HCT116 (cell line): ENCODE results near the gene NR2E1. TPM values are rescaled to one million over a fixed set of nuclear protein-coding genes. Genes with fewer than 3 reads are reported as not detected.

Source experiments
- ATAC-seq: fragments of 200-7000 bp; cut with Tn5 transposase; 2 replicates; pipeline ENCODE4 v1.9.1; 2020; ENCODE audit warnings: mild to moderate bottlenecking, moderate library complexity
- BruUV-seq: library from RNA; stranded (reverse); fragments of 400-500 nt; replicated peaks from 2 replicates; lab custom pipeline; 2021; lab: Mats Ljungman, UMichigan
- CTCF ChIA-PET: fragments of 300-600 bp; sonication (Branson Sonifier 250); formaldehyde crosslinking; loops from one replicate; lab custom pipeline; 2021; ENCODE audit warnings: antibody characterized with exemption; lab: Charles Lee
- POLR2A ChIA-PET: fragments of 300-600, 350-600 bp; sonication (Branson Sonifier 250); formaldehyde crosslinking; loops from one replicate; lab custom pipeline; 2021; ENCODE audit warnings: antibody characterized with exemption; lab: Charles Lee
- RAD21 ChIA-PET, 2 experiments: fragments of 300-600 bp; sonication (Branson Sonifier 250); formaldehyde crosslinking; loops; one replicate each; lab custom pipeline; 2023; ENCODE audit warnings: low total read pairs in 2 of 2; ENCODE audit not compliant: uncharacterized antibody in 2 of 2, unreplicated experiment in 2 of 2, low non-redundant PET in 1 of 2; lab: Charles Lee
- DNase-seq: peaks from one replicate; pipeline ENCODE4 v3.0.0-alpha.2; 2010; ENCODE audit warnings: low read depth, low spot score
- H2AFZ ChIP-seq: fragments of 200-600 bp; shearing (Covaris generic), sonication (generic); 2 replicates; pipeline ENCODE4 v1.6.1; 2017; ENCODE audit warnings: low read depth, mixed run types, mixed read lengths, antibody characterized with exemption, low read length; ENCODE audit not compliant: poor library complexity, severe bottlenecking
- H3K27ac ChIP-seq: 2 replicates; pipeline ENCODE4 v1.5.1; 2012; ENCODE audit warnings: low read depth, low read length
- H3K27me3 ChIP-seq: fragments of 200-600 bp; sonication (generic); 2 replicates; pipeline ENCODE4 v1.6.1; 2016; ENCODE audit warnings: mixed run types, low read length, mixed read lengths; ENCODE audit not compliant: insufficient read depth
- H3K36me3 ChIP-seq, 2 experiments: fragments of 200-500 bp in 1 of 2; fragments of 200-600 bp in 1 of 2; sonication (Bioruptor generic) in 1 of 2; sonication (generic) in 1 of 2; 2 replicates each; pipeline versions ENCODE4 v1.5.1 to v1.6.1; 2014 to 2016; ENCODE audit warnings: low read length in 2 of 2, inconsistent platforms in 1 of 2, mixed read lengths in 1 of 2, mixed run types in 1 of 2; ENCODE audit not compliant: insufficient read depth in 2 of 2, control insufficient read depth in 1 of 2
- H3K4me1 ChIP-seq, 2 experiments: fragments of 200-600 bp in 1 of 2; sonication (generic) in 1 of 2; 2 replicates each; pipeline versions ENCODE4 v1.5.1 to v1.6.1; 2012 to 2017; ENCODE audit warnings: low read length in 2 of 2, inconsistent platforms in 1 of 2, mild to moderate bottlenecking in 1 of 2, mixed read lengths in 1 of 2, mixed run types in 1 of 2, moderate library complexity in 1 of 2; ENCODE audit not compliant: insufficient read depth in 2 of 2, control insufficient read depth in 1 of 2
- H3K4me2 ChIP-seq: fragments of 200-600 bp; sonication (generic); 2 replicates; pipeline ENCODE4 v1.6.1; 2017; ENCODE audit warnings: mixed run types, low read length, mixed read lengths
- H3K4me3 ChIP-seq, 2 experiments: fragments of 200-600 bp in 1 of 2; sonication (generic) in 1 of 2; replicated peaks in 1 of 2; 2 replicates each; pipeline ENCODE4 v1.5.1; 2011 to 2016; ENCODE audit warnings: low read length in 2 of 2, control low read depth in 1 of 2, low read depth in 1 of 2, mild to moderate bottlenecking in 1 of 2, mixed read lengths in 1 of 2, mixed run types in 1 of 2
- H3K79me2 ChIP-seq: fragments of 200-600 bp; sonication (generic); 2 replicates; pipeline ENCODE4 v1.6.1; 2017; ENCODE audit warnings: mild to moderate bottlenecking, mixed run types, low read length, moderate library complexity, mixed read lengths; ENCODE audit not compliant: insufficient read depth
- H3K9ac ChIP-seq: fragments of 200-600 bp; sonication (generic); 2 replicates; pipeline ENCODE4 v1.6.1; 2016; ENCODE audit warnings: low read length, mixed read lengths
- H3K9me2 ChIP-seq: fragments of 200-600 bp; sonication (generic), shearing (Covaris generic); 2 replicates; pipeline ENCODE4 v1.6.1; 2017; ENCODE audit warnings: mixed run types, mild to moderate bottlenecking, moderate library complexity; ENCODE audit not compliant: insufficient read depth
- H3K9me3 ChIP-seq, 2 experiments: fragments of 200-500 bp in 1 of 2; fragments of 200-600 bp in 1 of 2; sonication (Bioruptor generic) in 1 of 2; sonication (generic) in 1 of 2; 2 replicates each; pipeline ENCODE4 v1.6.1; 2014 to 2017; ENCODE audit warnings: low read length in 2 of 2, mixed read lengths in 2 of 2, inconsistent platforms in 1 of 2, low read depth in 1 of 2, mild to moderate bottlenecking in 1 of 2, mixed run types in 1 of 2, moderate library complexity in 1 of 2; ENCODE audit not compliant: control insufficient read depth in 1 of 2, insufficient read depth in 1 of 2
- H4K20me1 ChIP-seq: fragments of 200-600 bp; sonication (generic), shearing (Covaris generic); 2 replicates; pipeline ENCODE4 v1.6.1; 2017; ENCODE audit warnings: mixed run types, mild to moderate bottlenecking, moderate library complexity; ENCODE audit not compliant: insufficient read depth
- EGR1 ChIP-seq: IDR thresholded peaks from 2 replicates; pipeline ENCODE4 v1.6.1; 2012; ENCODE audit warnings: low read depth
- ELF1 ChIP-seq: IDR thresholded peaks from 2 replicates; pipeline ENCODE4 v1.6.1; 2012; ENCODE audit warnings: low read depth, borderline replicate concordance
- EZH2 ChIP-seq: fragments of 200-600 bp; sonication (generic); IDR thresholded peaks from 2 replicates; pipeline ENCODE4 v1.6.1; 2017; ENCODE audit warnings: antibody characterized with exemption, mixed run types
- FOSL1 ChIP-seq: IDR thresholded peaks from 2 replicates; pipeline ENCODE4 v1.6.1; 2012; ENCODE audit warnings: low read depth
- SIN3A ChIP-seq: IDR thresholded peaks from 2 replicates; pipeline ENCODE4 v1.6.1; 2012; ENCODE audit warnings: low read depth
- SP1 ChIP-seq: IDR thresholded peaks from 2 replicates; pipeline ENCODE4 v1.6.1; 2012; ENCODE audit warnings: low read depth
- SRF ChIP-seq: IDR thresholded peaks from 2 replicates; pipeline ENCODE4 v1.6.1; 2012; ENCODE audit warnings: low read depth
- TCF7L2 ChIP-seq: IDR thresholded peaks from 2 replicates; pipeline ENCODE4 v1.7.0; 2011; ENCODE audit warnings: borderline replicate concordance, inconsistent platforms; ENCODE audit not compliant: insufficient read depth, insufficient read length; ENCODE audit errors: extremely low read depth
- YY1 ChIP-seq: IDR thresholded peaks from 2 replicates; pipeline ENCODE4 v1.6.1; 2011; ENCODE audit warnings: low read length, low read depth, moderate library complexity, mild to moderate bottlenecking; ENCODE audit not compliant: insufficient replicate concordance; ENCODE audit errors: extremely low read depth
- ZFX ChIP-seq: fragments of 450-650 bp; IDR thresholded peaks from 2 replicates; pipeline ENCODE4 v1.6.1; 2017
- intact Hi-C: fragments of 100-400 bp; cut with micrococcal nuclease; formaldehyde crosslinking; loops from 2 replicates; pipeline ENCODE4 v1.10.0; 2022
- total RNA-seq: library from RNA; stranded (reverse); gene quantifications from one replicate; pipeline ENCODE4 v1.2.1, GENCODE V29; 2021; ENCODE audit not compliant: unreplicated experiment
- TF ChIP-seq, protein P1 (sequence below): IDR thresholded peaks from 2 replicates; pipeline ENCODE4 v1.6.1; 2012
- TF ChIP-seq, protein P2 (sequence below): IDR thresholded peaks from 2 replicates; pipeline ENCODE4 v1.6.1; 2012; ENCODE audit warnings: low read depth
- TF ChIP-seq, protein P3 (sequence below): IDR thresholded peaks from 2 replicates; pipeline ENCODE4 v1.6.1; 2011; ENCODE audit warnings: mild to moderate bottlenecking, low read length, moderate library complexity; ENCODE audit not compliant: insufficient replicate concordance; ENCODE audit errors: extremely low read depth
- TF ChIP-seq, protein P4 (sequence below), 3 experiments: fragments of 200-600 bp in 1 of 3; sonication (generic) in 1 of 3; IDR thresholded peaks in 2 of 3; conservative IDR thresholded peaks in 1 of 3; 2 replicates each; pipeline ENCODE4 v1.5.1; 2012 to 2017; ENCODE audit warnings: low read depth in 2 of 3, low read length in 2 of 3, antibody characterized with exemption in 1 of 3, borderline replicate concordance in 1 of 3, control low read depth in 1 of 3, mild to moderate bottlenecking in 1 of 3, mixed read lengths in 1 of 3, mixed run types in 1 of 3, moderate library complexity in 1 of 3; ENCODE audit not compliant: insufficient read depth in 1 of 3

NR2E1 gene
- total RNA-seq, 1 experiment from 2014 or later: not detected

DNA sequence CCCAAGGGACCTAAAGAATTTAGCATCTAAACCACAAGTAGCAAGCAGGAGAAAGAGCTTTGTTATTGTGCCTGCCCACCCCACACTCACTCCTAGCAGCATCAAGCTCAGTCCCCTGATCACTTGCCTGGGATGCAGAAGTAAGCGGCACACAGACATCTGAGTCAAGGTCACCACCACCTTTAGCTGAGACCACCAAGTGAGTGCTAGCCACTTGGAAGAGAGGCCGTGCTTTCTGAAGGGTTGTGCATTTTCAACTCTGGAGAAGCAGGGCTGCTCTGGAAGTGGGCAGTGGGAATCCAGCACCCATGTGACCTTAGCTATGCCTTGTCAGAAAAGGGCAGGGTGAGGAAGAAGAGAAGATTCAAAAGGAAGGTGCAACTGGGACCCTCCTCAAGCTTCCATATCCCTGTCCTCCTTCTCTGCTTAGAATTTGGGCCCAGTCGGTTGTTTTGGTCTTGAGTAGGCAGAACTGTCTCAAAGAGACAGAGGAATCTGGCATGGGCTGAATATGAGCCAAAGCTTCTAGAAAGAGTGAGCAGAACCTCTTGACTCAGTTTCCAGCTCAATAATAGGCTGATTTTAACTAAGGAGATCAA lies 6.2 kb downstream of the NR2E1 start:
- no peaks in the 10 kb centered on the region for H3K27me3 ChIP-seq
- BruUV-seq: no TSS peak
- CTCF ChIA-PET: no interaction called here
- intact Hi-C loops: no loop called here
- H3K27ac ChIP-seq: no peak overlapping the region
- no peaks in the 10 kb centered on the region for H3K4me1 ChIP-seq
- H3K79me2 ChIP-seq: no peaks in the 10 kb centered on the region
- no peak for DNase-seq
- no peak for TF ChIP-seq ZFX
- no peak for TF ChIP-seq YY1
- TF ChIP-seq, protein P1, sequence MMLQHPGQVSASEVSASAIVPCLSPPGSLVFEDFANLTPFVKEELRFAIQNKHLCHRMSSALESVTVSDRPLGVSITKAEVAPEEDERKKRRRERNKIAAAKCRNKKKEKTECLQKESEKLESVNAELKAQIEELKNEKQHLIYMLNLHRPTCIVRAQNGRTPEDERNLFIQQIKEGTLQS: no peak
- no peak for TF ChIP-seq EZH2
- TF ChIP-seq SP1: no peak
- no peak for TF ChIP-seq SRF
- no peak for TF ChIP-seq ELF1
- TF ChIP-seq SIN3A: no peak
- TF ChIP-seq, protein P2, sequence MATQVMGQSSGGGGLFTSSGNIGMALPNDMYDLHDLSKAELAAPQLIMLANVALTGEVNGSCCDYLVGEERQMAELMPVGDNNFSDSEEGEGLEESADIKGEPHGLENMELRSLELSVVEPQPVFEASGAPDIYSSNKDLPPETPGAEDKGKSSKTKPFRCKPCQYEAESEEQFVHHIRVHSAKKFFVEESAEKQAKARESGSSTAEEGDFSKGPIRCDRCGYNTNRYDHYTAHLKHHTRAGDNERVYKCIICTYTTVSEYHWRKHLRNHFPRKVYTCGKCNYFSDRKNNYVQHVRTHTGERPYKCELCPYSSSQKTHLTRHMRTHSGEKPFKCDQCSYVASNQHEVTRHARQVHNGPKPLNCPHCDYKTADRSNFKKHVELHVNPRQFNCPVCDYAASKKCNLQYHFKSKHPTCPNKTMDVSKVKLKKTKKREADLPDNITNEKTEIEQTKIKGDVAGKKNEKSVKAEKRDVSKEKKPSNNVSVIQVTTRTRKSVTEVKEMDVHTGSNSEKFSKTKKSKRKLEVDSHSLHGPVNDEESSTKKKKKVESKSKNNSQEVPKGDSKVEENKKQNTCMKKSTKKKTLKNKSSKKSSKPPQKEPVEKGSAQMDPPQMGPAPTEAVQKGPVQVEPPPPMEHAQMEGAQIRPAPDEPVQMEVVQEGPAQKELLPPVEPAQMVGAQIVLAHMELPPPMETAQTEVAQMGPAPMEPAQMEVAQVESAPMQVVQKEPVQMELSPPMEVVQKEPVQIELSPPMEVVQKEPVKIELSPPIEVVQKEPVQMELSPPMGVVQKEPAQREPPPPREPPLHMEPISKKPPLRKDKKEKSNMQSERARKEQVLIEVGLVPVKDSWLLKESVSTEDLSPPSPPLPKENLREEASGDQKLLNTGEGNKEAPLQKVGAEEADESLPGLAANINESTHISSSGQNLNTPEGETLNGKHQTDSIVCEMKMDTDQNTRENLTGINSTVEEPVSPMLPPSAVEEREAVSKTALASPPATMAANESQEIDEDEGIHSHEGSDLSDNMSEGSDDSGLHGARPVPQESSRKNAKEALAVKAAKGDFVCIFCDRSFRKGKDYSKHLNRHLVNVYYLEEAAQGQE: no peak
- no peak for TF ChIP-seq EGR1
- TF ChIP-seq, protein P3, sequence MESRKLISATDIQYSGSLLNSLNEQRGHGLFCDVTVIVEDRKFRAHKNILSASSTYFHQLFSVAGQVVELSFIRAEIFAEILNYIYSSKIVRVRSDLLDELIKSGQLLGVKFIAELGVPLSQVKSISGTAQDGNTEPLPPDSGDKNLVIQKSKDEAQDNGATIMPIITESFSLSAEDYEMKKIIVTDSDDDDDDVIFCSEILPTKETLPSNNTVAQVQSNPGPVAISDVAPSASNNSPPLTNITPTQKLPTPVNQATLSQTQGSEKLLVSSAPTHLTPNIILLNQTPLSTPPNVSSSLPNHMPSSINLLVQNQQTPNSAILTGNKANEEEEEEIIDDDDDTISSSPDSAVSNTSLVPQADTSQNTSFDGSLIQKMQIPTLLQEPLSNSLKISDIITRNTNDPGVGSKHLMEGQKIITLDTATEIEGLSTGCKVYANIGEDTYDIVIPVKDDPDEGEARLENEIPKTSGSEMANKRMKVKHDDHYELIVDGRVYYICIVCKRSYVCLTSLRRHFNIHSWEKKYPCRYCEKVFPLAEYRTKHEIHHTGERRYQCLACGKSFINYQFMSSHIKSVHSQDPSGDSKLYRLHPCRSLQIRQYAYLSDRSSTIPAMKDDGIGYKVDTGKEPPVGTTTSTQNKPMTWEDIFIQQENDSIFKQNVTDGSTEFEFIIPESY: no peak
- TF ChIP-seq TCF7L2: no peak
- TF ChIP-seq, protein P4, sequence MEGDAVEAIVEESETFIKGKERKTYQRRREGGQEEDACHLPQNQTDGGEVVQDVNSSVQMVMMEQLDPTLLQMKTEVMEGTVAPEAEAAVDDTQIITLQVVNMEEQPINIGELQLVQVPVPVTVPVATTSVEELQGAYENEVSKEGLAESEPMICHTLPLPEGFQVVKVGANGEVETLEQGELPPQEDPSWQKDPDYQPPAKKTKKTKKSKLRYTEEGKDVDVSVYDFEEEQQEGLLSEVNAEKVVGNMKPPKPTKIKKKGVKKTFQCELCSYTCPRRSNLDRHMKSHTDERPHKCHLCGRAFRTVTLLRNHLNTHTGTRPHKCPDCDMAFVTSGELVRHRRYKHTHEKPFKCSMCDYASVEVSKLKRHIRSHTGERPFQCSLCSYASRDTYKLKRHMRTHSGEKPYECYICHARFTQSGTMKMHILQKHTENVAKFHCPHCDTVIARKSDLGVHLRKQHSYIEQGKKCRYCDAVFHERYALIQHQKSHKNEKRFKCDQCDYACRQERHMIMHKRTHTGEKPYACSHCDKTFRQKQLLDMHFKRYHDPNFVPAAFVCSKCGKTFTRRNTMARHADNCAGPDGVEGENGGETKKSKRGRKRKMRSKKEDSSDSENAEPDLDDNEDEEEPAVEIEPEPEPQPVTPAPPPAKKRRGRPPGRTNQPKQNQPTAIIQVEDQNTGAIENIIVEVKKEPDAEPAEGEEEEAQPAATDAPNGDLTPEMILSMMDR (IDR thresholded peaks at IDR 0.05 in 2 of 3, conservative IDR thresholded peaks at IDR 0.05 in 1 of 3; ENCODE audit: borderline replicate concordance in 1 of 3, insufficient read depth in 1 of 3, low read depth in 2 of 3, low read length in 2 of 3): no peak
- TF ChIP-seq FOSL1: no peak
- H3K4me3 ChIP-seq: no peak overlapping the region
- H3K9me3 ChIP-seq: no peaks in the 10 kb centered on the region
- H3K4me2 ChIP-seq: no peak overlapping the region
- RAD21 ChIA-PET: no interaction called here
- H3K9me2 ChIP-seq: no peaks in the 10 kb centered on the region
- H2AFZ ChIP-seq: no peak overlapping the region
- H3K36me3 ChIP-seq: no peaks in the 10 kb centered on the region
- POLR2A ChIA-PET: no interaction called here
- H3K9ac ChIP-seq: no peak overlapping the region
- H4K20me1 ChIP-seq: no peaks in the 10 kb centered on the region
- ATAC-seq: no peak
